RWPE2 (cell line): ENCODE measurements around the gene NOL7.

Experiments used
- ATAC-seq: fragments of 200-7000 bp; cut with Tn5 transposase; 3 replicates; pipeline ENCODE4 v1.9.1; 2021; ENCODE audit warnings: low read depth
- DNase-seq: peaks from one replicate; pipeline ENCODE4 v3.0.0-alpha.2; 2020; ENCODE audit warnings: low spot score
- H3K27ac ChIP-seq: fragments of 450-650 bp; 2 replicates; pipeline ENCODE4 v1.5.1; 2017; ENCODE audit warnings: mild to moderate bottlenecking; ENCODE audit not compliant: poor library complexity, severe bottlenecking
- H3K27me3 ChIP-seq: fragments of 250-450 bp; sonication (Bioruptor Pico); 2 replicates; pipeline ENCODE4 v1.5.1; 2021; ENCODE audit warnings: mild to moderate bottlenecking, moderate library complexity; ENCODE audit not compliant: insufficient read depth, poor library complexity, severe bottlenecking
- H3K36me3 ChIP-seq: fragments of 250-450 bp; sonication (Bioruptor Pico); 2 replicates; pipeline ENCODE4 v1.5.1; 2020; ENCODE audit warnings: low read depth, mild to moderate bottlenecking, moderate library complexity
- H3K4me1 ChIP-seq: fragments of 250-450 bp; sonication (Bioruptor Pico); 2 replicates; pipeline ENCODE4 v1.5.1; 2021; ENCODE audit warnings: mild to moderate bottlenecking, moderate library complexity; ENCODE audit not compliant: insufficient read depth, poor library complexity, severe bottlenecking
- H3K4me3 ChIP-seq: fragments of 250-450 bp; sonication (Bioruptor Pico); 2 replicates; pipeline ENCODE4 v1.5.1; 2021; ENCODE audit warnings: mild to moderate bottlenecking, moderate library complexity; ENCODE audit not compliant: severe bottlenecking
- H3K9me3 ChIP-seq: fragments of 250-450 bp; sonication (Bioruptor Pico); 2 replicates; pipeline ENCODE4 v1.5.1; 2021; ENCODE audit warnings: mild to moderate bottlenecking, moderate library complexity; ENCODE audit not compliant: severe bottlenecking
- CTCF ChIP-seq: fragments of 450-650 bp; IDR thresholded peaks from one replicate; pipeline ENCODE4 v1.5.1; 2017; ENCODE audit warnings: mild to moderate bottlenecking, moderate library complexity; ENCODE audit not compliant: poor library complexity, severe bottlenecking

Gene NOL7

GRCh38 chr6:13593103-13593502 lies 22.0 kb upstream of the NOL7 start:
- no peaks in the 10 kb centered on the region for H3K4me1 ChIP-seq
- no peak overlapping the region for H3K27ac ChIP-seq
- H3K4me3 ChIP-seq: no peak overlapping the region
- H3K9me3 ChIP-seq: no peaks in the 10 kb centered on the region
- no peak for TF ChIP-seq CTCF
- DNase-seq (no peak), ATAC-seq (no peak)
- no peaks in the 10 kb centered on the region for H3K27me3 ChIP-seq
- H3K36me3 ChIP-seq: peaks cover 41% of the 10 kb centered on the region

GRCh38 chr6:13593720-13594119 lies 21.4 kb upstream of the NOL7 start:
- ATAC-seq (no peak), DNase-seq (no peak)
- Histone ChIP-seq H3K4me3 (no peak overlapping the region), H3K27ac (no peak overlapping the region), H3K27me3 (no peaks in the 10 kb centered on the region), H3K36me3 (peaks cover 40% of the 10 kb centered on the region), H3K4me1 (no peaks in the 10 kb centered on the region), H3K9me3 (no peaks in the 10 kb centered on the region)
- TF ChIP-seq CTCF: no peak

- Histone ChIP-seq H3K4me3 (no peak overlapping the region), H3K4me1 (no peaks in the 10 kb centered on the region), H3K27ac (no peak overlapping the region), H3K9me3 (no peaks in the 10 kb centered on the region), H3K36me3 (peaks cover 40% of the 10 kb centered on the region), H3K27me3 (no peaks in the 10 kb centered on the region)
- ATAC-seq: no peak
- no peak for DNase-seq
- TF ChIP-seq CTCF: no peak
Observed at GRCh38 chr6:13597073-13597472, 18.1 kb upstream of the NOL7 start.

- no peaks in the 10 kb centered on the region for H3K9me3 ChIP-seq
- peaks cover 39% of the 10 kb centered on the region for H3K36me3 ChIP-seq
- H3K4me3 ChIP-seq: no peak overlapping the region
- TF ChIP-seq CTCF: no peak
- no peak overlapping the region for H3K27ac ChIP-seq
- no peaks in the 10 kb centered on the region for H3K4me1 ChIP-seq
- ATAC-seq (no peak), DNase-seq (no peak)
- H3K27me3 ChIP-seq: no peaks in the 10 kb centered on the region
Observed at GRCh38 chr6:13600036-13600435, 15.1 kb upstream of the NOL7 start.

GRCh38 chr6:13604135-13604534 lies 11.0 kb upstream of the NOL7 start:
- Histone ChIP-seq H3K36me3 (peaks cover 22% of the 10 kb centered on the region), H3K27me3 (no peaks in the 10 kb centered on the region)

More at GRCh38 chr6:13604135-13604534, 11.0 kb upstream of the NOL7 start:
- DNase-seq (no peak), ATAC-seq (no peak)
- Histone ChIP-seq H3K9me3 (no peaks in the 10 kb centered on the region), H3K27ac (no peak overlapping the region), H3K4me3 (no peak overlapping the region), H3K4me1 (no peaks in the 10 kb centered on the region)
- TF ChIP-seq CTCF: no peak
